Breast epithelium (tissue), 4 donors: ENCODE data around the gene PKD1L1. TPM values are rescaled to one million over a fixed set of nuclear protein-coding genes. Genes with fewer than 3 reads are reported as not detected.

ENCODE experiments used
- DNase-seq, 2 donors: peaks; one replicate each; pipeline ENCODE4 v3.0.0-alpha.2; 2019; ENCODE audit warnings: low spot score in 2 of 2
- H3K27ac ChIP-seq, 2 donors: fragments of 200-600 bp; sonication (generic) in 1 of 2; one replicate each; pipeline ENCODE4 v1.5.1; 2016 to 2019; ENCODE audit warnings: mild to moderate bottlenecking in 1 of 2
- H3K27me3 ChIP-seq, 2 donors: fragments of 200-600 bp; sonication (generic) in 1 of 2; one replicate each; pipeline versions ENCODE4 v1.5.1 to v1.6.0; 2017 to 2019; ENCODE audit warnings: control low read depth in 1 of 2, mild to moderate bottlenecking in 1 of 2
- H3K36me3 ChIP-seq: fragments of 200-600 bp; one replicate; pipeline ENCODE4 v1.5.1; 2019
- H3K4me1 ChIP-seq, 2 donors: fragments of 200-600 bp; sonication (generic); one replicate each; pipeline ENCODE4 v1.5.1; 2016 to 2019; ENCODE audit warnings: control low read depth in 1 of 2
- H3K4me3 ChIP-seq, 3 donors: fragments of 200-600 bp; sonication (generic); 1 replicate in 2 of 3; 2 replicates in 1 of 3; pipeline ENCODE4 v1.5.1; 2016 to 2019; ENCODE audit warnings: mild to moderate bottlenecking in 3 of 3, moderate library complexity in 2 of 3
- H3K9me3 ChIP-seq, 2 donors: fragments of 200-600 bp; sonication (generic) in 1 of 2; one replicate each; pipeline ENCODE4 v1.5.1; 2016 to 2019; ENCODE audit warnings: control low read depth in 1 of 2
- POLR2A ChIP-seq: fragments of 450-650 bp; IDR thresholded peaks from one replicate; pipeline ENCODE4 v1.6.1; 2016; ENCODE audit warnings: antibody characterized with exemption, mild to moderate bottlenecking, moderate library complexity
- POLR2AphosphoS5 ChIP-seq, 3 donors: sonication (generic); formaldehyde crosslinking; IDR thresholded peaks; one replicate each; pipeline ENCODE4 v1.6.1; 2017; ENCODE audit warnings: antibody characterized with exemption in 3 of 3
- intact Hi-C: fragments of 100-400 bp; cut with DNase I; formaldehyde crosslinking; loops from one replicate; pipeline ENCODE4 v1.15.1; 2023; ENCODE audit warnings: low total_unique reads
- total RNA-seq, 3 donors: library from RNA; depleted of rRNA; stranded (reverse); fragments of >200 nt; gene quantifications; one replicate each; pipeline ENCODE4 v1.1.0, GENCODE V29; 2016
- TF ChIP-seq, protein P1 (sequence below), 3 donors: fragments of 450-650 bp; IDR thresholded peaks; one replicate each; pipeline ENCODE4 v1.5.1; 2016 to 2017; ENCODE audit warnings: antibody characterized with exemption in 3 of 3, mild to moderate bottlenecking in 3 of 3, moderate library complexity in 3 of 3

Gene PKD1L1
- total RNA-seq, 3 donors from 2014 or later, result 0.32 to 0.44 (median 0.33) TPM

- Histone ChIP-seq H3K4me1 (no peaks in the 10 kb centered on the region), H3K9me3 (no peaks in the 10 kb centered on the region), H3K4me3 (no peak overlapping the region), H3K36me3 (no peaks in the 10 kb centered on the region), H3K27ac (no peak overlapping the region), H3K27me3 (no peaks in the 10 kb centered on the region)
- intact Hi-C loops, result no loop called here
- DNase-seq, result no peak
- TF ChIP-seq POLR2A (no peak), POLR2AphosphoS5 (IDR thresholded peaks at IDR 0.05) (no peak)
- TF ChIP-seq, protein P1, sequence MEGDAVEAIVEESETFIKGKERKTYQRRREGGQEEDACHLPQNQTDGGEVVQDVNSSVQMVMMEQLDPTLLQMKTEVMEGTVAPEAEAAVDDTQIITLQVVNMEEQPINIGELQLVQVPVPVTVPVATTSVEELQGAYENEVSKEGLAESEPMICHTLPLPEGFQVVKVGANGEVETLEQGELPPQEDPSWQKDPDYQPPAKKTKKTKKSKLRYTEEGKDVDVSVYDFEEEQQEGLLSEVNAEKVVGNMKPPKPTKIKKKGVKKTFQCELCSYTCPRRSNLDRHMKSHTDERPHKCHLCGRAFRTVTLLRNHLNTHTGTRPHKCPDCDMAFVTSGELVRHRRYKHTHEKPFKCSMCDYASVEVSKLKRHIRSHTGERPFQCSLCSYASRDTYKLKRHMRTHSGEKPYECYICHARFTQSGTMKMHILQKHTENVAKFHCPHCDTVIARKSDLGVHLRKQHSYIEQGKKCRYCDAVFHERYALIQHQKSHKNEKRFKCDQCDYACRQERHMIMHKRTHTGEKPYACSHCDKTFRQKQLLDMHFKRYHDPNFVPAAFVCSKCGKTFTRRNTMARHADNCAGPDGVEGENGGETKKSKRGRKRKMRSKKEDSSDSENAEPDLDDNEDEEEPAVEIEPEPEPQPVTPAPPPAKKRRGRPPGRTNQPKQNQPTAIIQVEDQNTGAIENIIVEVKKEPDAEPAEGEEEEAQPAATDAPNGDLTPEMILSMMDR (IDR thresholded peaks at IDR 0.05), result no peak
Observed at GRCh38 chr7:47908720-47909119, 39.5 kb downstream of the PKD1L1 start.

DNA sequence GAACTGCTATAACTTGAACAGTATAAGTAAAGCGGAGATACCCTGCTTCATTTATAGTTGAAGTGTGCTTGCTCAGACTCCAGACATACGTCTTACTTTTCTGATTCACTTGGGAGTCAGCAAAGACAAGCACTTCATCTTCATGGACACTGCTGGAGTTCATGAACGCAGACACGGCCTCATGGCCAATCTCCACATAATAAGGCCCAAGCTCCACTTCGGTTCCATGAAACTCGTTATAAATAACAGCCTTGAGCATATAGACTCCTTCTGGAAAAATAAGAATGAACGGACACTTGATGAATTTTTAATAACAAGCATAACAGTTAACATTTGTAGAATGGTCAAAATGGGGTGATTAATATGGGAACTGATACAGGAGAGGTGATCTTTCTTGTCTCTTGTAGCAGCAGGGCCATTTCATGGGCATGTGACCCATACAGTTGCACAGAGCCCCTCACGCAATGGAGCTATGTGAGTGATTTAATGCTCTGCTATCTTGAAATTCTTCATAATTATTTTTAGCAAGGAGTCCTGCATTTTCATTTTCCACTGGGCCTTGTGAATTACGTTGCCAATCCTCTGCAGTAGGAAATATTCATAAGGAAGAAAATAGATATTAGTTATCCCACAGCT, 40.2 kb downstream of the PKD1L1 start:
- Histone ChIP-seq H3K4me3 (no peak overlapping the region), H3K27me3 (no peaks in the 10 kb centered on the region), H3K27ac (no peak overlapping the region), H3K9me3 (no peaks in the 10 kb centered on the region), H3K4me1 (no peaks in the 10 kb centered on the region), H3K36me3 (no peaks in the 10 kb centered on the region)
- DNase-seq, result no peak
- TF ChIP-seq POLR2A (no peak), POLR2AphosphoS5 (IDR thresholded peaks at IDR 0.05) (no peak)
- TF ChIP-seq, protein P1 (IDR thresholded peaks at IDR 0.05), result no peak
- intact Hi-C loops, result no loop called here

DNA sequence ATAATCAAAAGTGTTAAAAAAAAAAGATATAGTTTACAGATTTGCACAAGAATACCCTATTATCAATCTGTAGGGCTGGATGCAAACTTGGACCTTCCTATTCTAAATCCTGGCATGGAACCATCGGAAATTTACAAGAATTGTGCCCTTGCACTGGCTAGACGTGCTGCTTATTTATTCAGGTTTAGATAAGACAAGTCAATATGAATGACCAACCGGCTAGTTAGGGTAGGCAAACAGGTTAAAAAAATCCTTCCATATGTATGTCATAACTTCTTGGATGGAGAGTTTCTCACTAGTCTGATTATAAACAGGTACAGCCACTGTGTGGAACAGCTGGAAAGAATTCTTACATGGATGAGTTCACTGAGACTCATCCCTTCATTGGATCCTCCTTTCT, 41.4 kb downstream of the PKD1L1 start:
- Histone ChIP-seq H3K27ac (no peak overlapping the region), H3K9me3 (no peaks in the 10 kb centered on the region), H3K36me3 (no peaks in the 10 kb centered on the region), H3K4me3 (no peak overlapping the region), H3K27me3 (no peaks in the 10 kb centered on the region), H3K4me1 (no peaks in the 10 kb centered on the region)
- intact Hi-C loops, result no loop called here
- DNase-seq, result no peak
- TF ChIP-seq POLR2AphosphoS5 (IDR thresholded peaks at IDR 0.05) (no peak), POLR2A (no peak)
- TF ChIP-seq, protein P1 (IDR thresholded peaks at IDR 0.05), result no peak

GRCh38 chr7:47905076-47905920, 43.0 kb downstream of the PKD1L1 start:
- Histone ChIP-seq H3K9me3 (no peaks in the 10 kb centered on the region), H3K27ac (no peak overlapping the region), H3K36me3 (no peaks in the 10 kb centered on the region), H3K27me3 (no peaks in the 10 kb centered on the region), H3K4me3 (no peak overlapping the region), H3K4me1 (no peaks in the 10 kb centered on the region)
- TF ChIP-seq, protein P1 (IDR thresholded peaks at IDR 0.05), result no peak
- no peak for TF ChIP-seq POLR2A
- TF ChIP-seq POLR2AphosphoS5 (IDR thresholded peaks at IDR 0.05), result no peak
- no peak for DNase-seq
- intact Hi-C loops, result no loop called here

GRCh38 chr7:47902013-47902412, 46.3 kb downstream of the PKD1L1 start:
- H3K9me3 ChIP-seq, result no peaks in the 10 kb centered on the region
- H3K27ac ChIP-seq, result no peak overlapping the region
- TF ChIP-seq POLR2A (no peak), POLR2AphosphoS5 (IDR thresholded peaks at IDR 0.05) (no peak)
- TF ChIP-seq, protein P1 (IDR thresholded peaks at IDR 0.05), result no peak
- H3K4me1 ChIP-seq, result no peaks in the 10 kb centered on the region
- DNase-seq, result no peak
- no peaks in the 10 kb centered on the region for H3K27me3 ChIP-seq
- no peak overlapping the region for H3K4me3 ChIP-seq
- intact Hi-C loops, result no loop called here
- H3K36me3 ChIP-seq, result no peaks in the 10 kb centered on the region
